Measurements from ENCODE around the gene ZNF443. TPM values are rescaled to one million over a fixed set of nuclear protein-coding genes. Genes with fewer than 3 reads are reported as not detected.
A peak's percentile ranks its signal among the peaks of the same experiment; 100 is the strongest.
"Not testable (repeated sequence)": the region's sequence is repeated elsewhere in the genome, so short reads cannot be mapped to it uniquely, and the experiment has no call there.

The ZNF443 gene
- total RNA-seq, 1 experiment from 2014 or later, result 9.4 TPM

GRCh38 chr19:12425236-12425887, 15.5 kb downstream of the ZNF443 start:
- no peak for DNase-seq
- Histone ChIP-seq H3K27me3 (ENCODE audit: insufficient read depth, low read length) (no peaks in the 10 kb centered on the region), H2AK5ac (ENCODE audit: insufficient read length, low read length) (no peak overlapping the region), H4K20me1 (ENCODE audit: control insufficient read depth, insufficient read depth, insufficient read length) (no peaks in the 10 kb centered on the region), H3K9me3 (ENCODE audit: control insufficient read depth, low read depth, low read length) (peaks cover 12% of the 10 kb centered on the region), H3K4me1 (ENCODE audit: insufficient read depth, low read length) (no peaks in the 10 kb centered on the region), H2BK120ac (ENCODE audit: low read depth, low read length, poor library complexity, severe bottlenecking) (no peak overlapping the region), H4K8ac (replicated peaks; ENCODE audit: insufficient read length, low read depth, low read length) (no peak overlapping the region), H3K79me2 (ENCODE audit: insufficient read depth, low read length) (no peaks in the 10 kb centered on the region), H3K4me2 (ENCODE audit: insufficient read depth, insufficient read length, low read length) (no peak overlapping the region), H3K9ac (ENCODE audit: extremely low read depth, insufficient read length, low read length) (no peak overlapping the region), H3K27ac (ENCODE audit: insufficient read length, low read depth, low read length) (no peak overlapping the region), H2BK5ac (ENCODE audit: insufficient read length, low read length) (no peak overlapping the region), H3K79me1 (ENCODE audit: insufficient read depth, low read depth, low read length, poor library complexity, severe bottlenecking) (no peaks in the 10 kb centered on the region), H3K23ac (ENCODE audit: insufficient read length, low read depth, low read length) (no peak overlapping the region), H2BK20ac (ENCODE audit: low read depth, low read length, poor library complexity, severe bottlenecking) (no peak overlapping the region), H3K56ac (ENCODE audit: insufficient read length, low read depth, low read length) (no peak overlapping the region), H3K4ac (ENCODE audit: low read depth, low read length) (no peak overlapping the region), H3K14ac (ENCODE audit: insufficient read depth, low read length) (no peak overlapping the region), H2BK15ac (ENCODE audit: low read depth, low read length) (no peak overlapping the region), H4K5ac (ENCODE audit: insufficient read length, low read depth, low read length) (no peak overlapping the region), H2AFZ (ENCODE audit: low read length) (no peak overlapping the region), H4K91ac (ENCODE audit: insufficient read length, low read depth, low read length) (no peak overlapping the region), H2BK12ac (ENCODE audit: insufficient read length, low read depth, low read length) (no peak overlapping the region), H3K23me2 (ENCODE audit: insufficient read length, low read depth, low read length, poor library complexity, severe bottlenecking) (no peaks in the 10 kb centered on the region), H3K18ac (ENCODE audit: insufficient read length, low read depth, low read length) (no peak overlapping the region), H3T11ph (ENCODE audit: low read length) (no peak overlapping the region)
- Mint-ChIP-seq H3K4me1 (no peaks in the 10 kb centered on the region), H3K4me3 (peak overlapping the region in 1 of 2 experiments; percentile 29; a peak in 1 of 5 replicates), H3K27me3 (ENCODE audit: low read depth) (no peaks in the 10 kb centered on the region; the same call in 1 of the 2 replicates), H3K27ac (no peak overlapping the region), H3K9me3 (peaks cover 35 to 58% of the 10 kb centered on the region in 2 experiments), H3K36me3 (ENCODE audit: insufficient read depth in 1 of 3, low read depth in 3 of 3) (peaks cover 57 to 64% (median 62%) of the 10 kb centered on the region in 3 experiments)
- no CpG with 5 or more reads among the region's 2 CpGs for WGBS (ENCODE audit: extremely low coverage, insufficient read length, low lambda C conversion rate)
- TF ChIP-seq CTCF (conservative IDR thresholded peaks at IDR 0.05), result no peak

- peaks cover 34 to 56% (median 46%) of the 10 kb centered on the region in 3 experiments for H3K36me3 Mint-ChIP-seq (ENCODE audit: insufficient read depth in 1 of 3, low read depth in 3 of 3)
- not testable (repeated sequence) for H3K23me2 ChIP-seq (ENCODE audit: insufficient read length, low read depth, low read length, poor library complexity, severe bottlenecking); H3K4me2 ChIP-seq (ENCODE audit: insufficient read depth, insufficient read length, low read length); H3K4me3 Mint-ChIP-seq; H2BK15ac ChIP-seq (ENCODE audit: low read depth, low read length); H3T11ph ChIP-seq (ENCODE audit: low read length); H4K91ac ChIP-seq (ENCODE audit: insufficient read length, low read depth, low read length); H3K23ac ChIP-seq (ENCODE audit: insufficient read length, low read depth, low read length); H3K9ac ChIP-seq (ENCODE audit: extremely low read depth, insufficient read length, low read length); H2BK5ac ChIP-seq (ENCODE audit: insufficient read length, low read length); H3K27ac ChIP-seq (ENCODE audit: insufficient read length, low read depth, low read length); H4K20me1 ChIP-seq (ENCODE audit: control insufficient read depth, insufficient read depth, insufficient read length); DNase-seq; H3K79me2 ChIP-seq (ENCODE audit: insufficient read depth, low read length); H3K4me1 Mint-ChIP-seq; H2AK5ac ChIP-seq (ENCODE audit: insufficient read length, low read length); H3K27me3 Mint-ChIP-seq (ENCODE audit: low read depth); H2BK120ac ChIP-seq (ENCODE audit: low read depth, low read length, poor library complexity, severe bottlenecking); H3K56ac ChIP-seq (ENCODE audit: insufficient read length, low read depth, low read length); H2BK20ac ChIP-seq (ENCODE audit: low read depth, low read length, poor library complexity, severe bottlenecking); H3K27ac Mint-ChIP-seq; H4K8ac ChIP-seq (replicated peaks; ENCODE audit: insufficient read length, low read depth, low read length); H3K14ac ChIP-seq (ENCODE audit: insufficient read depth, low read length); H3K4me1 ChIP-seq (ENCODE audit: insufficient read depth, low read length); H2BK12ac ChIP-seq (ENCODE audit: insufficient read length, low read depth, low read length); H3K27me3 ChIP-seq (ENCODE audit: insufficient read depth, low read length); H3K4ac ChIP-seq (ENCODE audit: low read depth, low read length); H3K79me1 ChIP-seq (ENCODE audit: insufficient read depth, low read depth, low read length, poor library complexity, severe bottlenecking); H4K5ac ChIP-seq (ENCODE audit: insufficient read length, low read depth, low read length); H3K18ac ChIP-seq (ENCODE audit: insufficient read length, low read depth, low read length); H2AFZ ChIP-seq (ENCODE audit: low read length)
- no CpG with 5 or more reads among the region's 5 CpGs for WGBS (ENCODE audit: extremely low coverage, insufficient read length, low lambda C conversion rate)
- H3K9me3 ChIP-seq (ENCODE audit: control insufficient read depth, low read depth, low read length), result peaks cover 11% of the 10 kb centered on the region
- H3K9me3 Mint-ChIP-seq, result peaks cover 40 to 66% of the 10 kb centered on the region in 2 experiments
These were observed 23.5 kb downstream of the ZNF443 start for GRCh38 chr19:12417273-12417672.

All from H9 (cell line).